ENCODE data around the gene IPP.

DNA sequence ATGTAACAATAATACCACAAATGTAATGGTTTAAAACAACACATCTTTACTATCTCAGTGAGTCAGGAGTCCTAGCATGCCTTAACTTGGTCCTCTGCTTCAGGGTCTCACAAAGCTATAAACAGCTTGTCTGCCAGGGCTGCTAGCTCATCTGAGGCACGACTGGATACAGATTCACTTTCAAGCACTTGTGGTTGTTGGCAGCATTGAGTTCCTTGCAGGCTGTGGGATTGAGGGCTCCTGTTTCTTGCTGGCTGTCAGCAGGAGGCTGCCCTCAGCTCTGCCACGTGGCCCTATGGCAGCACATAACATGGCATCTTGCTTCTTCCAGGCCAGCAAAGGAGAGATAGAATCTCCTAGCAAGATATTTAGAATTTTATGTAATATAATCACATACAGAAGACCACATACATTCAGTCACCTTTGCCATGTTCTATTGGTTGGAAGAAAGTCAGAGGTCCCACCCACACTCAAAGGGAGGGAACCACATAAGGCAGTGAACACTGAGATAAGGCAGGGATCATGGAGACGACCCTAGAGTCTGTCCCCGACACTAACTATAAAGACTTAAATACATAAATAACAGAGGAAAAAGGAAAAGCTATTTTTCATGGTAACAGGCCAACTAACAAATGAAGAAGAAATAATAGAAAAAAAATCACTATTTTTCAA is 18.9 kb upstream of the IPP start:
- TF ChIP-seq POLR2A (IDR thresholded peaks at IDR 0.05) (no peak), POLR2AphosphoS5 (IDR thresholded peaks at IDR 0.05) (no peak)
- TF ChIP-seq, protein P1, sequence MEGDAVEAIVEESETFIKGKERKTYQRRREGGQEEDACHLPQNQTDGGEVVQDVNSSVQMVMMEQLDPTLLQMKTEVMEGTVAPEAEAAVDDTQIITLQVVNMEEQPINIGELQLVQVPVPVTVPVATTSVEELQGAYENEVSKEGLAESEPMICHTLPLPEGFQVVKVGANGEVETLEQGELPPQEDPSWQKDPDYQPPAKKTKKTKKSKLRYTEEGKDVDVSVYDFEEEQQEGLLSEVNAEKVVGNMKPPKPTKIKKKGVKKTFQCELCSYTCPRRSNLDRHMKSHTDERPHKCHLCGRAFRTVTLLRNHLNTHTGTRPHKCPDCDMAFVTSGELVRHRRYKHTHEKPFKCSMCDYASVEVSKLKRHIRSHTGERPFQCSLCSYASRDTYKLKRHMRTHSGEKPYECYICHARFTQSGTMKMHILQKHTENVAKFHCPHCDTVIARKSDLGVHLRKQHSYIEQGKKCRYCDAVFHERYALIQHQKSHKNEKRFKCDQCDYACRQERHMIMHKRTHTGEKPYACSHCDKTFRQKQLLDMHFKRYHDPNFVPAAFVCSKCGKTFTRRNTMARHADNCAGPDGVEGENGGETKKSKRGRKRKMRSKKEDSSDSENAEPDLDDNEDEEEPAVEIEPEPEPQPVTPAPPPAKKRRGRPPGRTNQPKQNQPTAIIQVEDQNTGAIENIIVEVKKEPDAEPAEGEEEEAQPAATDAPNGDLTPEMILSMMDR (IDR thresholded peaks at IDR 0.05) = no peak

All from breast epithelium (tissue), 3 donors.